Neural progenitor cell (in vitro differentiated cells): Measurements from ENCODE around the gene LILRA1. TPM values are rescaled to one million over a fixed set of nuclear protein-coding genes. Genes with fewer than 3 reads are reported as not detected.
"Not testable (repeated sequence)": the region's sequence is repeated elsewhere in the genome, so short reads cannot be mapped to it uniquely, and the experiment has no call there.

Source experiments
- DNase-seq: peaks from one replicate; pipeline ENCODE4 v3.0.0-alpha.2; 2016; ENCODE audit warnings: low spot score
- H2AFZ ChIP-seq: fragments of 200-600 bp; sonication (generic); replicated peaks from 2 replicates; pipeline ENCODE4 v1.6.1; 2016; ENCODE audit warnings: antibody characterized with exemption
- H3F3A ChIP-seq: fragments of 200-600 bp; sonication (generic); 2 replicates; pipeline ENCODE4 v1.6.1; 2016; ENCODE audit warnings: antibody characterized with exemption, low read depth
- H3K27ac ChIP-seq: fragments of 200-600 bp; sonication (generic); 2 replicates; pipeline ENCODE4 v1.5.1; 2016; ENCODE audit warnings: mild to moderate bottlenecking
- H3K27me3 ChIP-seq: fragments of 200-600 bp; sonication (generic); 2 replicates; pipeline ENCODE4 v1.6.1; 2016; ENCODE audit warnings: mild to moderate bottlenecking, moderate library complexity
- H3K36me3 ChIP-seq: fragments of 200-600 bp; sonication (generic); 2 replicates; pipeline ENCODE4 v1.5.1; 2016
- H3K4me1 ChIP-seq: fragments of 200-600 bp; sonication (generic); 2 replicates; pipeline ENCODE4 v1.6.1; 2016; ENCODE audit warnings: mixed run types
- H3K4me2 ChIP-seq: fragments of 200-600 bp; sonication (generic); 2 replicates; pipeline ENCODE4 v1.6.1; 2016
- H3K4me3 ChIP-seq: fragments of 200-600 bp; sonication (generic); 2 replicates; pipeline ENCODE4 v1.5.1; 2016
- H3K79me2 ChIP-seq: fragments of 200-600 bp; sonication (generic); 2 replicates; pipeline ENCODE4 v1.6.1; 2016; ENCODE audit warnings: low read depth
- H3K9ac ChIP-seq: fragments of 200-600 bp; sonication (generic); 2 replicates; pipeline ENCODE4 v1.6.1; 2016
- H3K9me3 ChIP-seq: fragments of 200-600 bp; sonication (generic); 2 replicates; pipeline ENCODE4 v1.5.1; 2016; ENCODE audit warnings: low read depth
- H4K20me1 ChIP-seq: fragments of 200-600 bp; sonication (generic); 2 replicates; pipeline ENCODE4 v1.6.1; 2016; ENCODE audit warnings: low read depth
- H3K27ac Mint-ChIP-seq: 3 replicates; pipeline ENCODE4 v1.8.0; 2021; ENCODE audit warnings: mixed read lengths
- H3K27me3 Mint-ChIP-seq: 2 replicates; pipeline ENCODE4 v1.8.0; 2022; ENCODE audit warnings: low read depth, mild to moderate bottlenecking, inconsistent platforms, moderate library complexity, mixed read lengths; ENCODE audit not compliant: insufficient read depth
- H3K36me3 Mint-ChIP-seq: 3 replicates; pipeline ENCODE4 v1.8.0; 2021; ENCODE audit warnings: mixed read lengths
- H3K4me1 Mint-ChIP-seq: 3 replicates; pipeline ENCODE4 v1.8.0; 2021; ENCODE audit warnings: mixed read lengths
- H3K4me3 Mint-ChIP-seq: 3 replicates; pipeline ENCODE4 v1.8.0; 2021; ENCODE audit warnings: mild to moderate bottlenecking, moderate library complexity, mixed read lengths
- H3K9me3 Mint-ChIP-seq: 3 replicates; pipeline ENCODE4 v1.8.0; 2020; ENCODE audit warnings: mixed read lengths
- EZH2 ChIP-seq: fragments of 200-600 bp; sonication (generic); IDR thresholded peaks from 2 replicates; pipeline ENCODE4 v1.6.1; 2017; ENCODE audit warnings: antibody characterized with exemption, mild to moderate bottlenecking, moderate library complexity
- EZH2phosphoT487 ChIP-seq: fragments of 200-600 bp; sonication (generic); IDR thresholded peaks from 2 replicates; pipeline ENCODE4 v1.6.1; 2017; ENCODE audit warnings: antibody characterized with exemption
- total RNA-seq: library from RNA; depleted of rRNA; stranded (reverse); fragments of >200 nt; gene quantifications from 2 replicates; pipeline ENCODE4 v1.2.3, GENCODE V29; 2015; ENCODE audit warnings: low replicate concordance
- TF ChIP-seq, protein P1 (sequence below): fragments of 200-600 bp; sonication (generic); IDR thresholded peaks from 2 replicates; pipeline ENCODE4 v1.5.1; 2017; ENCODE audit warnings: antibody characterized with exemption, mild to moderate bottlenecking

LILRA1 gene
- total RNA-seq, 1 donor from 2014 or later: not detected

DNA sequence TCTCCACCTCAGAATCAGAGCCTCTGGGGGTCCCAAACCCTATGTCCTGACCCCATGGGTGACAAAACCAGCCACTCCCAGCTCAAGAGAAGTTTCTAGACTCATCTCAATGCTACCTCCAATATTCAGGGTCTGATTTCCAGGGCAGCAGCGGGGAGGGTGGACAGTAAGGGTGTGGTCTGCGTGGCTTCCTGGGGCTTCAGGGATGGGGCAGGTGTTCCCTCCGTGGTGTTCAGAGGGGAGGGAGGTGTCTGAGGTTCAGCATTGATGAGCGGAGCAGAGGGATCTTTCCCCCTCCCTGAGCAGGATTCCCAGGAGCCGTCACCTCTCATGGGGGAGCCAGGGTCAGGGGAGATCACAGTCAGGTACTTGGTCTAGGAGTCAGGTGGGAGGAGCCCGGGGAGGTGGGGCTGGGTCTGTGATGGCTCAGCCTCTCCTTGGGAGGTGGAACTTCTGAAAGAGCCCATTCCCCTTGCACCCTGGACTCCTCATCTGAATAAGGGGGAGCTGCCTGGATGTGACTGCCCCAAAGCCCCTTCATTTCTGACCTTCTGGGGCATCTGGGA is 16.9 kb upstream of the LILRA1 start:
- H2AFZ ChIP-seq: no peak overlapping the region
- no peak overlapping the region for H3K27ac Mint-ChIP-seq
- H3K27me3 Mint-ChIP-seq: peaks cover 4% of the 10 kb centered on the region
- H3K36me3 ChIP-seq: no peaks in the 10 kb centered on the region
- DNase-seq: no peak
- no peaks in the 10 kb centered on the region for H4K20me1 ChIP-seq
- no peak overlapping the region for H3K4me2 ChIP-seq
- TF ChIP-seq EZH2: no peak
- TF ChIP-seq, protein P1, sequence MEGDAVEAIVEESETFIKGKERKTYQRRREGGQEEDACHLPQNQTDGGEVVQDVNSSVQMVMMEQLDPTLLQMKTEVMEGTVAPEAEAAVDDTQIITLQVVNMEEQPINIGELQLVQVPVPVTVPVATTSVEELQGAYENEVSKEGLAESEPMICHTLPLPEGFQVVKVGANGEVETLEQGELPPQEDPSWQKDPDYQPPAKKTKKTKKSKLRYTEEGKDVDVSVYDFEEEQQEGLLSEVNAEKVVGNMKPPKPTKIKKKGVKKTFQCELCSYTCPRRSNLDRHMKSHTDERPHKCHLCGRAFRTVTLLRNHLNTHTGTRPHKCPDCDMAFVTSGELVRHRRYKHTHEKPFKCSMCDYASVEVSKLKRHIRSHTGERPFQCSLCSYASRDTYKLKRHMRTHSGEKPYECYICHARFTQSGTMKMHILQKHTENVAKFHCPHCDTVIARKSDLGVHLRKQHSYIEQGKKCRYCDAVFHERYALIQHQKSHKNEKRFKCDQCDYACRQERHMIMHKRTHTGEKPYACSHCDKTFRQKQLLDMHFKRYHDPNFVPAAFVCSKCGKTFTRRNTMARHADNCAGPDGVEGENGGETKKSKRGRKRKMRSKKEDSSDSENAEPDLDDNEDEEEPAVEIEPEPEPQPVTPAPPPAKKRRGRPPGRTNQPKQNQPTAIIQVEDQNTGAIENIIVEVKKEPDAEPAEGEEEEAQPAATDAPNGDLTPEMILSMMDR: no peak
- no peak for TF ChIP-seq EZH2phosphoT487
- H3K9ac ChIP-seq: no peak overlapping the region
- no peaks in the 10 kb centered on the region for H3K4me1 Mint-ChIP-seq
- H3K4me3 Mint-ChIP-seq: no peak overlapping the region
- H3K9me3 Mint-ChIP-seq: peaks cover 39% of the 10 kb centered on the region
- no peaks in the 10 kb centered on the region for H3K79me2 ChIP-seq
- H3K36me3 Mint-ChIP-seq: no peaks in the 10 kb centered on the region
- no peak overlapping the region for H3K4me3 ChIP-seq
- no peaks in the 10 kb centered on the region for H3K9me3 ChIP-seq
- H3K4me1 ChIP-seq: no peaks in the 10 kb centered on the region
- H3K27ac ChIP-seq: no peak overlapping the region
- no peaks in the 10 kb centered on the region for H3K27me3 ChIP-seq
- H3F3A ChIP-seq: no peaks in the 10 kb centered on the region

DNA sequence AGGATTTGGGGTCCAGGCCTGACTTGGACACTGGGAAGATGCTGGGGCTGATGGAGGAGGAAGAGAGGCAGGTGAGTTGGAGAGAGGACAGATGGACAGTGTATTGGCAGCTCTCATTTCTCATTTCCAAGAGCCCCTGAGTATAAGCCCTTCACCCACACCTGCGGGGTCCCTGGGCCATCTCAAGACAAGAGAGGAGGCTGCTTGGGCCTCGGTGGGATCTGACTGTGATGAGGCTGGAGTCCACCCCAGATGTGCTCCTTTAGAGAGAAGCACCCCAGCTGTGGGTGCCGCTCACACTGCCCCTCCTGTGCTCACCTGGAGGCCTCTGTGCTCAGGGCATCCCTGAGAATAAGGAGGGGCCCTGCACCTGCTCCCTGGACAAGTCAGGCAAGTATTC is 16.1 kb upstream of the LILRA1 start:
- Histone ChIP-seq H3K9ac (no peak overlapping the region), H3K79me2 (no peaks in the 10 kb centered on the region), H3K9me3 (no peaks in the 10 kb centered on the region), H3K4me2 (no peak overlapping the region), H2AFZ (no peak overlapping the region), H3K27ac (no peak overlapping the region), H3K36me3 (no peaks in the 10 kb centered on the region), H3K4me1 (no peaks in the 10 kb centered on the region), H4K20me1 (no peaks in the 10 kb centered on the region), H3K4me3 (no peak overlapping the region), H3K27me3 (no peaks in the 10 kb centered on the region), H3F3A (no peaks in the 10 kb centered on the region)
- no peak overlapping the region for H3K27ac Mint-ChIP-seq
- DNase-seq: no peak
- no peaks in the 10 kb centered on the region for H3K4me1 Mint-ChIP-seq
- H3K4me3 Mint-ChIP-seq: no peak overlapping the region
- H3K27me3 Mint-ChIP-seq: peaks cover 4% of the 10 kb centered on the region
- no peak for TF ChIP-seq EZH2phosphoT487
- no peaks in the 10 kb centered on the region for H3K36me3 Mint-ChIP-seq
- peaks cover 36% of the 10 kb centered on the region for H3K9me3 Mint-ChIP-seq

DNA sequence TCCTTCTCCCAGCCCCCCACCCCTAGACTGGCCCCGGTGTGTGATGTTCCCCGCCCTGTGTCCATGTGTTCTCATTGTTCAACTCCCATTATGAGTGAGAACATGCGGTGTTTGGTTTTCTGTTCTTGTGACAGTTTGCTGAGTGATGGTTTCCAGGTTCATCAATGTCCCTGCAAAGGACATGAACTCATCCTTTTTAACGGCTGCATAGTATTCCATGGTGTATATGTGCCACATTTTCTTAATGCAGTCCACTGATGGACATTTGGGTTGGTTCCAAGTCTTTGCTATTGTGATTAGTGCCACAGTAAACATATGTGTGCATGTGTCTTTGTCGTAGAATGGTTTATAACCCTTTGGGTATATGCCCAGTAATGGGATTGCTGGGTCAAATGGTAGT is 15.2 kb upstream of the LILRA1 start:
- not testable (repeated sequence) for H3K9me3 ChIP-seq, H3K27ac ChIP-seq, H3K79me2 ChIP-seq, H2AFZ ChIP-seq, H3K4me1 Mint-ChIP-seq, H3K9ac ChIP-seq, H3K27ac Mint-ChIP-seq, H3K4me1 ChIP-seq, H3K27me3 ChIP-seq, H3K36me3 Mint-ChIP-seq, H3F3A ChIP-seq, H3K36me3 ChIP-seq, H3K4me3 Mint-ChIP-seq, H3K4me3 ChIP-seq, H3K4me2 ChIP-seq, DNase-seq, H4K20me1 ChIP-seq, H3K27me3 Mint-ChIP-seq
- H3K9me3 Mint-ChIP-seq: peaks cover 32% of the 10 kb centered on the region

DNA sequence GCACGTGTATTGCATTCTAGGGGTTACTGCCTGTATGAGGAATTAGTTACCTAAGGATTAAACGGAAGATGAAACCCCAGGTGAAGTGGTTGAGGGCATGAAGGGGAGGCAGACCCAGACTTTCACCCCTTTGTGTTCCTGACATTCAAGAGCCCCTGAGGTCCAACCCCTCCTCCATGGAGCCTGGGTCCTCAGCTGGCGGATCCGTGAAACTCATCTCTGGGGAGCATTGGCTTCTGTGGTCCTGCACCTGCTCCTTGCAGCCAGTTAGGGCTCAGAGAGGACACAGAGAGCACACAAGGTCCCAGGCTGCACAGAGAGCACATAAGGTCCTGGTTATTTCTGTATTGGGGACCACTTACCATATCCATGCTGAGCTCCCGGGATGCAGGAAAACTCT is 7.0 kb upstream of the LILRA1 start:
- no peaks in the 10 kb centered on the region for H3F3A ChIP-seq
- no peaks in the 10 kb centered on the region for H3K27me3 ChIP-seq
- no peaks in the 10 kb centered on the region for H3K9me3 ChIP-seq
- H3K4me3 Mint-ChIP-seq: no peak overlapping the region
- H4K20me1 ChIP-seq: no peaks in the 10 kb centered on the region
- no peaks in the 10 kb centered on the region for H3K4me1 ChIP-seq
- H3K27ac ChIP-seq: no peak overlapping the region
- TF ChIP-seq EZH2phosphoT487 (no peak), EZH2 (no peak)
- TF ChIP-seq, protein P1: no peak
- no peaks in the 10 kb centered on the region for H3K36me3 Mint-ChIP-seq
- no peak overlapping the region for H2AFZ ChIP-seq
- no peak overlapping the region for H3K27ac Mint-ChIP-seq
- no peak overlapping the region for H3K9ac ChIP-seq
- H3K4me1 Mint-ChIP-seq: no peaks in the 10 kb centered on the region
- peaks cover 20% of the 10 kb centered on the region for H3K9me3 Mint-ChIP-seq
- H3K27me3 Mint-ChIP-seq: no peaks in the 10 kb centered on the region
- H3K4me3 ChIP-seq: no peak overlapping the region
- H3K4me2 ChIP-seq: no peak overlapping the region
- H3K36me3 ChIP-seq: no peaks in the 10 kb centered on the region
- DNase-seq: no peak
- no peaks in the 10 kb centered on the region for H3K79me2 ChIP-seq
